ENCODE data around the gene CKS1B. TPM values are rescaled to one million over a fixed set of nuclear protein-coding genes. Genes with fewer than 3 reads are reported as not detected.

CKS1B gene
- total RNA-seq, 1 donor from 2014 or later: 73.7 TPM

DNA sequence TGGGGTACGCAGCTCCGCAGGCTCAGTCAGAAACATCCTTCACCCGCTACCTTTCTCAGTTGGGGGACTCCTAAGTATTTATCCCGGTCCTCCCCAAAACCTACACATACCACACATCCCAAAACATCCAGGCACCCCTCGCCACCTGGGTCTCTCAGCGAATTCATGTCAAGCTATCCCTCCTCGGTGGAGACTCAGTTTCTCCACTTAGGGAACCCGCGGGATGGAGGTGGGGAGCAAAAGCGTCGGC, 26.9 kb downstream of the CKS1B start:
- no peak for DNase-seq (ENCODE audit: low read depth in 2 of 2)

DNA sequence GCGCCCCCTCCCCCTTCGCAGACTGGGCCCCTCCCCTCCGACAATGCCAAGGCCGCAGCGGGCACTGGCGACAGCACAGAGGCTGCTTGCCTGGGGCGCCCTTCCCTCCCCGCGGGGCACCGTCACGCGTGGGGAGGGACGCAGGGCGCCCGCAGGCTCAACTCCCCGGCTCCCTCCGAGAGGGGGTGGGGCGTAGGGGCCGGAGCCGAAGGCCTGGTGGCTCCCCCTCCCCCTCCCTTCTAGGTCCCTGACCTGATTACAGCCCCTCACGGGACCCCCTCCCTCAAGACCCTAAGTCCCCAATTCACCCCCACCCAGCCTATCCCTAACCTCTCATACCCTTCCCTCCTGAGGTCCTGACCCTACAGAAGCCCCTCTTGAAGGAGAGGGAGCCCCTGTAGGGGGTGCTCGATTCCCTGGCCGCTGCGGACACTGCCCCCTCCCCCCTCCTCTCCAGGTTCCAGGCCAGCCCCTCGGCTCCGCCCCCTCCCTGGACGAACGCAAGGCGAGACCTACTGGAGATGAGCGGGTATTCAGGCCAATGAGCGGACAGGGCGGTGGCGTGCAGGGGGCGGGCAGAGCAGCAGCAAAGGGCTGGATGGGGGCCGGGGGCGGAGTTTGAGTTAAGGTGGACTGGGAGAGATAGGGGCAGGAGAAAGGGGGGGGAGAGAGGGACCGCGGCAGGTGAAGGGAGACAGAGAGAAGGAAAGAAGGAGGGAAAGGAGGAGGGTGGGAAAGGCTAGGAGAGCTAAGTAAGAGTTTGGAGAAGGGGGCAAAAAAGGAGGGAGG, 27.4 kb downstream of the CKS1B start:
- DNase-seq (ENCODE audit: low read depth in 2 of 2): peak; percentile 96 to 99

DNA sequence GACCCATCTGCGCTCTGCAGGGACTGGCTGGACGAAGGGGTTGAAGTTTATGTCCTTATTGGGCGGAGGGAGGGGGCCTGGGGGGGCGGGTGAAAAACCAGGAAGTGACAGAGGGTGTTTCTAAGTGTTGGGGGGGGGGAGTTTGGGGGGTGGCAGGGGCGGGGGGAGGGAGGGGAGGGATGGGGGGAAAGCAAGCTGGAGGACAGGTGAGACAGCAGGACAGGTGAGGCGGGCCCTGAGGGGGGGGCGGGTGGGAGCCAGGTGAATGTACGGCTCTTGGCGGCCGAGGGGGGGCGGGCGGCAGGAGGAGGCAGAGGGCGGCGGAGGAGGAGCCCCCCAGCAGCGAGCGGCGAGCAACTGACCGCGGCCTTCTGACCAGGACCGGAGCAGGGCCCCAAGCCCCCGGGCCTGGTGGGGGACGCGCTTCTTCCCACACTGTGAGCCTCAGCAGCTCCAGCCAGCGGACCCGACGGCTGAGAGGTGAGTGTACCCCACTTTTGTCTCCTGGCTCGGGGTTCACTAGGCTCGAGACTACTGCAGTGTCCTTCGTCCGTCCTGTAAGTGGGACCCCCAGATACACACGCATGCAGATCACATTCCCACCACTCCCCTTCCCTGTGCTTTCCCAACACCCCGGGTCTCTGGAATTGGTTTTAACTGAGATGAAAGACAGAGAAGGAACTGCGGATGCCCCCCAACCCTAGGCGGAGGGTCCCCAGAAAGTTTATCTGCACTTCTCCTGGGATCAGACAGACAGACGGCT, 28.2 kb downstream of the CKS1B start, which contains the start of gene ZBTB7B:
Gene ZBTB7B (plus strand): TSS at position 339 of the 763 bp plus-strand sequence. CDS start 11,859 bp downstream, outside the sequence.
- peak in 1 of 2 donors; percentile 40 for DNase-seq (ENCODE audit: low read depth in 2 of 2)

DNA sequence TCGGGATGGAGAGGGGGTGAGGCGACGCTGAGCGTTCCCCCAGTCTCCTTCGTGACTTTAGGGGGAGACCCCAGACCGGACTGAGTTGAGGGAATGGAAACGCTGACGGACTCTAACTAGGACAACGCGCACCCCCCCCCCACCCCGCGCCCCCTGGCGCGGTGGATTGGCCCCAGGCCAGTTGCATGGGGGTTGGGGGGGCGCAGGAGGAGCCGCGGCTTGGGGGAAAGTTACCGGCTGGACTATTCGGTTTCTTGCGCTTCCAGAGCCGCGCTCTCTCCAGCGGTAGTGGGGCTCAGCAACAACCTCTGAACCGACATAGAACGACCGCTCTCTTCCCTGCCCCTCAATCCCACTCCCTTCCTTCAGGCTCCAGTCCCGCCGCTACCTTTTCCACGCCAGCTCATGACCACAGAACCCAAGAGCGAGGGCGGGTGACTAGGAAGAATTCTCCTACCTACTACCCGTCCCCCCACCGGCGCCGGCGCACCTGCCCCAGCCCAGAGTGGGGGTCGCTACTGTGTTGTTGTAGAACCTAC, 28.8 kb downstream of the CKS1B start:
- DNase-seq (ENCODE audit: low read depth in 2 of 2): peak in 1 of 2 donors; percentile 35

DNA sequence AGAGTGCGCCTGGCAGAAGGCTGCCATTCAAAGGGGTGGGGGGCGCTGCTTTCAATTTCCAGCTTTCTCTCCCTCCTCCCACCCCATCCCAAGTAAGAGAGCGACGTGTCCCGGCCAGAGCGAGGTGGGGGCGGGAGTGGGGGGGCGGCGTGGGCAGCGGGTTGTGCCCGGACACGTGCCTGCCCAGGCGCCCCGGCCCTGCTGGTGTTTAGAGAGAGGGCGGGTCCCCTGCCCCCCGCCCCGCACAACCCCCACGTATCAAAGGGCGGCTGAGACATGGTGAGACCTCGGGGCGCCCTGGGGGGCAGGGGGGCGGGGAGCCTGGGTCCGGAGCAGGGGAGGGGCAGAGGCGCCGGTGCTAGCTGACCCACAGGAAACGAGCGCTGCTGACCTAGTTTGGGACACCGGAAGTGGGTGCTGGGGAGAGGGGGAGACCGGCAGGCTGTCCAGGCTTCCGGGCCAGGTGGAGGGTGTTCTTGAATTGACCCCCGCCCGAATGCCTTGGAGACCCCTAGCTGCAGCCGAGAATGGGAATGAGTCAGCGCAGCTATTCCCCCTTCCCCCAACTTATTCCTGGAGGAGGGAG, 29.4 kb downstream of the CKS1B start:
- DNase-seq (ENCODE audit: low read depth in 2 of 2): peak in 1 of 2 donors; percentile 39

DNA sequence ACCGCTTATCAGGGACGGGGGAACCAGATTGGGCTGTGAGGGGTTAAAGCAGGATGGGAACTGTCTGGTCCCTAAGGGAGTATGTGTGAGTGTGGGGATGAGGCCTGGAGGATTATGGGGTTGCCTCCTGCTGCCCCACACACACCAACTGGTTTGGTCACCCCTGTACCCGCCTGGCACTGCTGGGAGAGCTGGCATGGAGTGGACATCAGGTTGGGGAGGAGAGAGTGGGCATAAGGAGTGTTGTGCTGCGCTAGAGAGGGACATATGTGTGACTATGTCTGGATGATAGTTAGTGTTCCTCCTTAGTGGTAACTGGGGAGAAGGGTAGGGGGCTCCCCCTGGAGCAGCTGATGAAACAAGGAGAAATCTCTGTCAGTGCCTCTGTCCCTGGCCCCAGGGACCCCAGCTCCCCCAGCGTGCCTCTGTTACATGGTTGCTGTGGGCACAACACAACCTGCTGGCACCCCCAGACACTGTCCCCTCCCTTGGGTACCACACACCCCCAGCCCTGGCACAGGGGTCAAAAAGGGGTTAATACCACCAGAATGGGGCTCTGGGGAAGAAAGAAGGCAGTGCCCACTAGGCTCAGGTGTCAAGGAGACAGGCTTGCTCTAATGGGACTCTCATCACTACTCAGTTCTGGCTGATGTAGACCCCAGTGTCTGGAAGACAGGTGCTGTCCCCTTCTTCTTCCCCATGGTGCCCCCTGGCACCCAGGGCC, 30.0 kb downstream of the CKS1B start:
- DNase-seq (ENCODE audit: low read depth in 2 of 2): no peak

DNA sequence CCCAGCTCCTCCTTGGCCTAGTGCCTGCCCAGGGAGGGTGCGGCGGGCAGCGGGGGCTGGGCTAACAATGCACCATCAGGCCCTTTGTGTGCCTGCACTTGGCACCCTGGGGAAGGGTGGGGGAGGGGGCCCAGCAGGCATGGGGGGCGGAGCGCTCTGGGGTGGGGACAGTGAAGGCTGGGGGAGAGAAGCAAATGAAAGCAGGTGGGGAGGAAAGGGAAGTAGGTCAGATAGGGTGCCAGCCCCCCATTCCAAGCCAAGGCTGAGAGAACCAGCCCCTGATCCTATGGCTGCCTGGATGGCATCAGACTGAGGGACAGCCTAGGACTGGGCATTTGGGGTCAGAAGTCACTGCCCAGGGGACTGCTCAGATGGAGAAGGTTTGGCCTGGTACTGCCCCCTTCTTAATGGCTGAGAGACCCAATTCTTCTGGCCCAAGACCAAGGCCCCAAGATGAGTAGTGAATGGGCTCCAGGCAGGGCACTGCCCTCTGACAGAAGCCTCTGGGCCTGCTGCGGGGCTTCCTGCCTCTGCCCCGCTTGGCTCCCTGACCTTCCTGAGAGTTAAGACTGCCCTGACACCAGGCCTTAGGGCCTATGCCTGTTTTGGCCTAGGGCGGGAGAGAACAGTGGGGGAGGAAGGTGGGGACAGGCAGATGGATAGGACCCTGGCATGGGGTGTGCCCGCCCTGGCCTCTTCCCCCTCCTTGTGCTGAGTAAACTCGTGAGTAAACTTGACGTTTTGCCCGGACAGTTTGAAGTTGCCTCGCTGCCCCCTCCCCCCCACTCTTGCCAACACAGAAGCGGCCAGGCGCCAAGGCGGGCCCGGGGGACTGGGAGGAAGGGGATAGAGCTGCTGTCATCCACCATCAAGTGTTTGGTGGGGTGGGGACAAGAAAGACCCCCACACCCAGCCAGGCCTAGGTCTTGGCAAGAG, 30.9 kb downstream of the CKS1B start:
- DNase-seq (ENCODE audit: low read depth in 2 of 2): no peak

DNA sequence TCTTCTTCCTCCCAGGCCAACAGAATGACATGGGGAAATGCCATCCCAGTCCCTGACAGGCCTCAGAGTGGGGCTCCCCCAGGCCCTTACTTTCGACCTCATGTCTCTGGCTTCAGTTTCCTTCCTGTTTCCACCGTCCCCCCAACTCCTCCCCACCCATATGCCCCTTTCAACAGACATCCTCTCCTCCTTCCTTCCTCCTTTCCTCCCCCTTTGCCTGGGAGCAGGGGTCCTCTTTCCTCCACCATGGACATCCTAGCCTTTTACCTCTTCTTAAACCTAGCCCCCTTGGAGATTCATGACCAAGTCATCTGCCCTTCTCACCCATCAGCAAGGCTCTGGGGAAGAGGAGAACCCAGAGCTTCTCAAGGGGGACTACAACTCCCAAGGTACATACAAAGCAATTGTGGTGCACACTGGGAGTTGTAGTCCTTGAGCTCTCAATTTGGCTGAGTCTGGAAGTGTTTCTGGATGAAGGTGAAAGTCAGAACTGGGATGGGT, 32.2 kb downstream of the CKS1B start:
- DNase-seq (ENCODE audit: low read depth in 2 of 2): no peak

DNA sequence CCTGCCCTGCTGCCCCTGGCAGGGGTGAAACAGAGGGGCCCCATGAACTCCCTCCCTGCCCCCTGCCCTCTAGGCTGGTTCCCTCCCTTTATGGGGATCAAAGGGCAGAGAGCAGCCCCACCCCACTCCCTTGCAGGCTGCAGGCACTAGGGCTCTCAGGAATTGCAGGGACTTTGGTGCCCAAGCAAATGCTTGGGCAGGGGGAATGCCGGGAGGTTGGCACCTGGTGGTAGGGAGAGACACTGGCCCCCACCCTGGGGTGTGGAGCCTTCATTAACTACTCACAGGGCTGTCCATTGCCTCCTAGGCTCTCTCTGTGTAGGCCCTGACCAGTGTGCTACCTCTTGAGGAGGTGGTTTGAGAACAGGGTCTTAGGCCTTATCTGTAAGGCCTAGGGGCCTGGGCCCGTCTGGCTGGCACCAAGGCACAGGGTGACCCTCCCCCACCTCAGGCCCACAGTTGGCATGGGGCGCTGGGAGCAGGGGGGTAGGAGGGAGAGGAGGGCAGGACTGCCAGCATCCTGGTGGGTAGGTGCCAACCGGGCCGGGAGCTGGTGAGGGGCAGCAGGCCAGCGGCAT, 32.9 kb downstream of the CKS1B start:
- DNase-seq (ENCODE audit: low read depth in 2 of 2): no peak

DNA sequence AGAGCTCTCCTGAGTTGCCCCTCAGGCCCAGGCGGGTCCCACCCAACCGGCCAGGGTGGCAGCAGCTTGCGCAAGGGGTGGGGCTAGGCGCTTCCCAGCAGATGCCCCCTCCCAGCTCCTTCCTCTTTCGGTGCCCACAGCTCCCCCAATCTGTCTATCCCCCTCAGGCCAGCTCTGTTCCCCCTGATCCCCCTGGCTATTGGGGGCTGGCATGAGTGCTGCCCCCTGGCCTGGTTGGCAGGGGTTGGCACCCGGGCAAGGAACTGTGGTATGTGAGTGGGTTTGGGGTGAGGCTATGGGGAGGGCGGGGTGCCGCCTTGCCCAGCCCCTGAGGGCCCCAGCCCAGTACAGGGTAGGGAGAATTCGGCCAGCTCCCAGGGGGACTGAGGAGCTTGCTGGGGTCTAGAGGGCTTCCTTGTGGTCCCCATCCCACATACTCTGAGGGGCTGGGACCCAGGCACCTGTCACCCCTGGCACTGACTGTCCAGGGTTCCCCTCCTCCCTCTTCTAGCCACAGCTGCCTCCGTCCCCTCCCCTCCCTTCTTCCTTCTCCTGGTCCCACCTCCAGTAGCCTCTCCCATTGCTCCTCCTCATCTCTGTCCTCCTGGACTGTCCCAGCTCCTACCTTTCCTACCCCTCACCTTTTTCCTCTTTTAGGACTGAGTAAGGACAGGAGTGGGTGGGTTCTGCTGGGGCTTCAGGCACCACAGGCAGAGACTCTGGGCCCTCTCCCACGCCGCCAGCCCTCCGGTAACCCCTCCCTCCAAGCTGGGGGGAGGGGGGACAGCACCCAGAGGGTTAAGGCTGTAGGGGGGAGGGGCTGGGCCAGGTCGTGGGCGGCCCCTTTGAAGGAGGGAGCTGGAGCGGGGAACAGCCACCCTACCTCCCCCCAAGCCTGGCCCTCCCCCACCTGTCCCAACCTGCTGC, 33.8 kb downstream of the CKS1B start:
- no peak for DNase-seq (ENCODE audit: low read depth in 2 of 2)

DNA sequence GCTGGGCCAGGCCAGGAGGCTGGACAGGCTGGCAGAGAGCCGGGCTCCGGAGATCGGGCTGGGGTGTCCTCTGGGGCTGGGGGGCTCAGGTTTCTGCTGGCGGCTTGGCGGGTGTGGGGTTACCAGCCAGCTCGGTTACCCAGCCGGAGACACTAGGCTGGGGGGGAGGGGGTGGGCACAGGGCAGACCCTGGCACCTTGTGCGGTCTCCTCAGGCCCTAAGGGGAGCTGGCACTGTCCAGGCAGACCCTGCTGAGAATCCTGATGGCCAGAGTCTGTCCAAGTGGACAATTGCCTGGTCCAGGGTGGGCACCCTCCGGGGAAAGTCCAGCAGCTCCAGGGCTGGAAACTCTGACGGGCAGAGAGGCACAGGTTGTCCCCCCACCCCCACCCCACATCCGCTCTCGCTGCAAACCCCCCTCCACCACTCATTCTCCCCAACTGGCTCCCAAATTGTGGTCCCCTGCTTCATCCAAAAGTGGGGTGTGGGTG, 34.8 kb downstream of the CKS1B start:
- DNase-seq (ENCODE audit: low read depth in 2 of 2): no peak

DNA sequence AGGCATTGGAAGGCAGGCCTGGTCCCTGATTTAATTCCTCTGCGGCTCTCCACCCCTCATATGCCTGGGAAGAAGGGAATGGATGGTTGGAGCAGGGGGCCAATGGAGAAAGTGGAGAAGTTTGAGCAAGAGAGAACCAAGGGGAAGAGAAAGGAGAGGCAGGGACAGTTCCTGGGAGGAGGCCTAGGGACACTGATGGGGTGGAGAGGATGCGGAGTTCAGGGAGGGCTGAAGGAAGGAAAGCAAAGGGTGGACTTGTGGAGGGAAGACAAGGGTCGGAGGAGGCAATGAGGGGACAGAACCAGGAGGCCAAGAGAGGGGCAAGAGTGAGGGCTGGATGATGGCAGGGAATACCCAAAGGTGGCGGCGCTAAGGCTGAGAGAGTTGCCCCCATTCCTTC, 35.3 kb downstream of the CKS1B start:
- DNase-seq (ENCODE audit: low read depth in 2 of 2): no peak

DNA sequence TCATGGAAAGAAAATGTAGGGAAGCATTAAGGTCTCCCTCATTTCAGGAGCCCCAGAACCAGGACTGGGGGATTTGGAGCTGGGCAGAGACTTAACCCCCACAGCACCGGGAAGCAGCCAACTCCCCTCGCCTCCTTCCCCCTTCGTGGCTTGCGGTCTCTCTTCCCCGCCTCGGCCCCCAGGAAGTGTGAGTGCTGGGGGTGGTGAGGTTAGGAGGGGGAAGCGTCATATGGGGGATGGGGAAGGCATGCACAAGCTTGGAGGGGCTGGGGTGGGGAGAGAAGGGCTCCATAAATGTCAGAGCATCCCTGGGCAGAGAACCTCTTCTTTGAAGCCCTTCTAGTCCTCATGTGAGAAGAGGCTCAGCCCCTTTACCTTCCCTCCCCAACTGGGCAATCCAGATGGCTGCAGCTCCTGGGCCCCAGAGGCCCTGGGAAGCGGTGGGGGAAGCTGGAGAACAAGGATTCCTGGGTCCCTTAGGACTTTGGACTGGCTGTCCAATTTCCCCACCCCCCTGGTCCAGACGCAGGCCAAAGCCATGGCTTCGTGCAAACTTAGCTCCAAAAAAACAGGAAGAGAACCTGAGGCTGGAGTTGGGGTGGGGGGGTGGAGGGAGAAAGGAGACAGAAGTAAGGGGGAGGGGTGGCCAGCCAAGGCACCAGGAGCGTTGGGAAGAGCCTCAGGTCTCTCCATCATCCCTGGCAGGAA, 35.9 kb downstream of the CKS1B start:
- no peak for DNase-seq (ENCODE audit: low read depth in 2 of 2)

DNA sequence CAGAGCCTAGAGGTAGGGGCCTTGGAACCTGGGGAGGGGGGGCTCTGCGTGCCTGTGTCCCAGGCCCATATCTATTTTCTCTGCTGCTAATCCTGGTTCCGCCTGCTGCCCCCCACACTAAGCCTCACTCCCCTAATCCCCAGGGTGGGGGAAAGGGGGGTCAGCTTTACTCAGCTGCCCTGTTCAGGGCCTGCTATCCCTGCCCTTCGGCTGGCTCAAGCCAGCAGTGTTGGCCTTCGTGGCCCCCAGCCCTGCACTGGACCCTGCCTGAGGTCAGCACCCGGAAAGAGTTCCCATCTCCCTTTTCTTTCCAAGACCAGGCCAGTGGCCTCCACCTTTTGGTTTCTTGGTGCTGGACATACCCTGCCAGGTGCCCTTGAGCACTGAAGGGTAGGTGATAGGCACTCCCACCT, 36.5 kb downstream of the CKS1B start:
- no peak for DNase-seq (ENCODE audit: low read depth in 2 of 2)

DNA sequence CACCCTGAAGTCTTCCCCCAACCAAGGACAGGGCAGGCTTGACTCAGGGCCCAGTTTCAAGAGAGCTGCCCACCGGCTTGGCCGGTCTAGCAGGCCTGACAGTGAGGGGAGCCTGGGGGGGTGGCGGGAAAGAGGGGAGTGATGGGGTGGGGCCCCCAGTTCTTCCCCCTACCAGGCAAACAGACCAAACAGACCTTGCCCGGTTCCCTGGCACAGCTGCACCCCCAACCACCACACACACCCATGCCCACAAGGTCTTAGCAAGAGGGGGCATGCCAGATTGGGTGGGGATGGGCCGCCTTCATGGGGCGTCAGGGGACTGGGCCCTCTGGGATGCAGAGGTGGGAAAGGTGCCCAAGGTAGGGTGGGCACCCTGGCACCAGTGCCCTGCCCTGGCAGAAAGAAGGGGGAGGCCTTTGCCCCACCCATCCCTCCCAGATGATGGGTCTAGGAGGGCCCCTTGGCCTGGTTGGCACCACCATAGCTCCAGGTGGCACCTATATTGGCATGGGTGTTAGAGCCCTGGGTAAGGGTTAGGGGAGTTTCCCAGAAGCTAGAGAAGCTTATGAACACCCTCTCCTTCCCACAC, 37.0 kb downstream of the CKS1B start:
- no peak for DNase-seq (ENCODE audit: low read depth in 2 of 2)

DNA sequence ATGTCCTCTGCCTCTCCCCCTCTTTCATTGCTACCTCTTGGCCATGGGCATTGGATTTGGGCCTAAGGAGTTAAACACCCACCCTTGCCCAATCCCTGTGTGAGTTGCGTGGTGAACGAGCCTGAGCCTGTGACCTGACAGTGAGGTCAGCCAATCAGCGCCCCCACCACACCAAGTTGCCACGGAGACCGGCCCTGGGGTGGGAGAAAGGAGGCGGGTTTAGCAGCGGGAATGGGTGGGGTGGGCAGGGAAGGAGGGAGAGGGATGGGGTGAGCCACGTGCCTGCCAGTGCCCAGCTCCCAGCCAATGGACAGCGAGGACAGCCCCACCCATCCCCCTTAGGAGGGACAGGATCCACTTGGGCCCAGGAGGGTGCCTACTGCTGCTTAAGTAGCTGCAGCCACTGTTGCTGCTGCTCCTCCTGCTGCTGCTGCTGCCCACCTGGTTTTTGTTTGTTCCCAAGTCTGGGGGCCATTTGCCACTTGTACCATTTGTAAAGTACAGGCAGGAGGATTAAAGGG, 37.6 kb downstream of the CKS1B start:
- DNase-seq (ENCODE audit: low read depth in 2 of 2): no peak

DNA sequence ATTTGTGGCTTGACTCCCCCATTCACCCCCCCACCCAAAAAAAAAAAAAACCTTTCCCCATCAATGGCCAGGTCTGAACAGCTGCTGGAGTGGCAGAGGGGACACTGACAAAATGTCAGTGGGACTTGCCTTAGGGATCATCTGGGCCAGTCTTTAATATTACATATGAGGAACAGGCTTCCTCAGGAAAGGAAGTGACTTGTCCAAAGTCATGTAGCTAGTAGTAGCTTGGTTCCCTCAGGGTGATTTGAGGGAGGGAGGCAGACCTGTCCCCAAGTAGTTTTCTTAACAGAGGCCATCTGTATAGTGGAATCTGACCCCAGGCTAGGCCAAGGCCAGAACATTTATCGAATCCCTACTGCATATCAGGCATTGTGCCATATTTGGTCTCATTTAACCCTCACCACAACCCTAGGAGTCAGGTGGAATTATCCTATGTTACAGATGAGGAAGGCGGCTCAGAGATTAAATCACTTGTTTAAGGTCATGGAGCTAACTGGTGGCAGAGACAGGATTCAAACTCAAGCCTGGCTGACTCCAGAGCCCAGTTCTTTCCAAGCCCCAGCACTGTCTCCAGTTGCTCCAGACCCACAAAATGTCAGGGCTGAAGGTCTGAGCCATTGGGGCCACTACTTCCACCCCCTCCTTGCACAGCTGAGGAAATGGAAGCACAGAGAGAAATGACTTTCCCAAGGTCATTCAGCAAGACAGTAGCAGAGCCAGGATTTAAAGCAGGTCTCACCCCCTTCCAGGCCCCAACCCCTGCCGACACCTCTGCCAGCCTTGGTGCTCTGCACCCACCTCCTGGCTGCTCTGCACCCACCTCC, 38.5 kb downstream of the CKS1B start:
- no peak for DNase-seq (ENCODE audit: low read depth in 2 of 2)

Data from dermis microvascular lymphatic vessel endothelial cell (primary cell).